Esophagus squamous epithelium (tissue), 5 donors: ENCODE data around the gene DCAF12. TPM values are rescaled to one million over a fixed set of nuclear protein-coding genes. Genes with fewer than 3 reads are reported as not detected.

ENCODE experiments used
- DNase-seq: peaks from one replicate; lab custom pipeline; 2025; lab: John Stamatoyannopoulos, UW
- H3K27ac ChIP-seq, 4 donors: fragments of 200-600 bp; sonication (generic); one replicate each; pipeline ENCODE4 v1.5.1; 2016 to 2019; ENCODE audit warnings: mild to moderate bottlenecking in 1 of 4
- H3K27me3 ChIP-seq, 4 donors: fragments of 200-600 bp; sonication (generic); 1 replicate in 3 of 4; 2 replicates in 1 of 4; pipeline versions ENCODE4 v1.5.1 to v1.6.0; 2017 to 2021; ENCODE audit warnings: antibody characterized with exemption in 1 of 4
- H3K36me3 ChIP-seq, 3 donors: fragments of 200-600 bp; sonication (generic); one replicate each; pipeline ENCODE4 v1.5.1; 2016 to 2019
- H3K4me1 ChIP-seq, 3 donors: fragments of 200-600 bp; sonication (generic); one replicate each; pipeline ENCODE4 v1.5.1; 2017 to 2019
- H3K4me3 ChIP-seq, 4 donors: fragments of 200-600 bp; sonication (generic); 1 replicate in 3 of 4; 2 replicates in 1 of 4; pipeline ENCODE4 v1.5.1; 2016 to 2019; ENCODE audit warnings: mild to moderate bottlenecking in 2 of 4, moderate library complexity in 1 of 4
- H3K9me3 ChIP-seq, 3 donors: fragments of 200-600 bp; sonication (generic); one replicate each; pipeline ENCODE4 v1.5.1; 2016 to 2019
- POLR2A ChIP-seq, 4 donors: fragments of 450-650 bp; IDR thresholded peaks; one replicate each; pipeline ENCODE4 v1.6.1; 2017; ENCODE audit warnings: antibody characterized with exemption in 4 of 4, mild to moderate bottlenecking in 4 of 4, moderate library complexity in 3 of 4
- WGBS, 2 donors: methylation state at CpG; one replicate each; pipeline ENCODE4 v1.1.5; 2018; 5-methylcytosine and 5-hydroxymethylcytosine counted together
- intact Hi-C: fragments of 100-400 bp; cut with DNase I; formaldehyde crosslinking; loops from one replicate; pipeline ENCODE4 v1.15.0; 2022
- total RNA-seq, 4 donors: library from RNA; depleted of rRNA; stranded (reverse); fragments of >200 nt; gene quantifications; one replicate each; pipeline ENCODE4 v1.1.0, GENCODE V29; 2016
- TF ChIP-seq, protein P1 (sequence below), 6 experiments: fragments of 450-650 bp in 4 of 6; fragments of 200-600 bp in 2 of 6; sonication (generic) in 2 of 6; IDR thresholded peaks; one replicate each; pipeline ENCODE4 v1.5.1; 2016 to 2019; ENCODE audit warnings: antibody characterized with exemption in 6 of 6, mild to moderate bottlenecking in 4 of 6, moderate library complexity in 4 of 6
- donor health status: DM: yes; HTN: yes; CAD: no.

DCAF12 gene
- total RNA-seq, 4 donors from 2014 or later: 26.5 to 40.9 (median 33.5) TPM

DNA sequence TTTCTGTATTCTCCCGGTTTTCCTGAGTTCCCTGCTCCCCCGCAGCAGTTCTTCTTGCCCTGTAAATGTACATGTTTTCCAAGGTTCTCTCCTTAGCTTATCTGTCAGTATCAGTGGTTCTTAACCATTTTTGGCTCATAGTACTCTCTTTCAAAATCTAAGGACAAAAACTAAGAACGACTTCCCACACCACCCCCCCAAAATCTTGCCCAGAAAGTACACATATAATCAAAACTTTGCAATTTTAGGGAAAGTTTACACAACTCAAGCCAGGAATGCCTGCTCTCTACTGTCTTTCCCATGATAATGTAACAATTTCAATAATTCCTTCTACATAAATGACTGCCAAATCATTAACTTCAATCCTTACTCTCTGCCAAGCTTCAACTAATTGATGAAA lies 4.5 kb downstream of the DCAF12 start:
- no peak for DNase-seq
- no peaks in the 10 kb centered on the region for H3K27me3 ChIP-seq
- H3K27ac ChIP-seq: no peak overlapping the region
- peaks cover 5 to 72% (median 18%) of the 10 kb centered on the region in 3 donors for H3K36me3 ChIP-seq
- no peak for TF ChIP-seq POLR2A (IDR thresholded peaks at IDR 0.05)
- TF ChIP-seq, protein P1, sequence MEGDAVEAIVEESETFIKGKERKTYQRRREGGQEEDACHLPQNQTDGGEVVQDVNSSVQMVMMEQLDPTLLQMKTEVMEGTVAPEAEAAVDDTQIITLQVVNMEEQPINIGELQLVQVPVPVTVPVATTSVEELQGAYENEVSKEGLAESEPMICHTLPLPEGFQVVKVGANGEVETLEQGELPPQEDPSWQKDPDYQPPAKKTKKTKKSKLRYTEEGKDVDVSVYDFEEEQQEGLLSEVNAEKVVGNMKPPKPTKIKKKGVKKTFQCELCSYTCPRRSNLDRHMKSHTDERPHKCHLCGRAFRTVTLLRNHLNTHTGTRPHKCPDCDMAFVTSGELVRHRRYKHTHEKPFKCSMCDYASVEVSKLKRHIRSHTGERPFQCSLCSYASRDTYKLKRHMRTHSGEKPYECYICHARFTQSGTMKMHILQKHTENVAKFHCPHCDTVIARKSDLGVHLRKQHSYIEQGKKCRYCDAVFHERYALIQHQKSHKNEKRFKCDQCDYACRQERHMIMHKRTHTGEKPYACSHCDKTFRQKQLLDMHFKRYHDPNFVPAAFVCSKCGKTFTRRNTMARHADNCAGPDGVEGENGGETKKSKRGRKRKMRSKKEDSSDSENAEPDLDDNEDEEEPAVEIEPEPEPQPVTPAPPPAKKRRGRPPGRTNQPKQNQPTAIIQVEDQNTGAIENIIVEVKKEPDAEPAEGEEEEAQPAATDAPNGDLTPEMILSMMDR (IDR thresholded peaks at IDR 0.05): no peak
- intact Hi-C loops: no loop called here
- H3K4me1 ChIP-seq: peaks cover 21 to 59% (median 29%) of the 10 kb centered on the region in 3 donors
- H3K9me3 ChIP-seq: no peaks in the 10 kb centered on the region
- WGBS, 2 donors: 75 to 87% methylated on average over 3 of the region's 3 CpGs
- no peak overlapping the region for H3K4me3 ChIP-seq

DNA sequence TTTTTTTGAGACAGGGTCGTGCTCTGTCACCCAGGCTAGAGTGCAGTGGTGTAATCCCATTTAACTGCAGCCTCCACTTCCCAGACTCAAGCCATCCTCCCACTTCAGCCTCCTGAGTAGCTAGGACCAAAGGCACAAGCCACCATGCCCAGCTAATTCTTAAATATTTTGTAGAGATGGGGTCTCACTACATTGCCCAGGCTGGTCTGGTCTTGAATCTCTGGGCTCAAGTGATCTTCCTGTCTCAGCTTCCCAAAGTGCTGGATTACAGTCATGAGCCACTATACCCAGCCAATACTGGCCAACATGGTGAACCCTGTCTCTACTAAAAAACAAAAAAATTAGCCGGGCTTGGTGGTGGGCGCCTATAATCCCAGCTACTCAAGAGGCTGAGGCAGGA lies 6.8 kb downstream of the DCAF12 start:
- Histone ChIP-seq H3K4me1 (peaks cover 13 to 44% (median 20%) of the 10 kb centered on the region in 3 donors), H3K4me3 (no peak overlapping the region), H3K27me3 (no peaks in the 10 kb centered on the region), H3K27ac (no peak overlapping the region), H3K9me3 (no peaks in the 10 kb centered on the region), H3K36me3 (peaks cover 4 to 95% (median 18%) of the 10 kb centered on the region in 3 donors)
- no peak for DNase-seq
- intact Hi-C loops: no loop called here
- WGBS, 2 donors: 83% methylated on average over 1 of the region's 3 CpGs
- no peak for TF ChIP-seq POLR2A (IDR thresholded peaks at IDR 0.05)
- TF ChIP-seq, protein P1 (IDR thresholded peaks at IDR 0.05): no peak

DNA sequence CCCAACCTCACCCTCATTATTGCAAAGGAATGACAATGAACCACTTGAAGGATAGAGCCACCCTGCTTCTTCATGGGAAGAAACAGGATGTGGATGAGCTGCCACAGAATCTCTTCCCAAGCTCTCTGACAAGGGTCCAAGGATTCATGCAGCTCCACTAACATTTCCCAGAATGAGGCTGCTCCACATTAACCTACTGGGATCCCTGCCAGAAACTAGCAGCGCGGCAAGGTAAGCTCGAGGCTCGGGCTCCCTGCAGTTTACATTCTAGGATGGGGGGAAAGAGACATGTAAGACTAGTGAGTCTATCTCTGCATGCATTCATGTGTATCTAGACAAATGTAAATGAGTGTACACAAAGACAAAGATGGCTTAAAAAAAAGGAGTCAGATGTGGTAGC lies 12.1 kb downstream of the DCAF12 start:
- intact Hi-C loops: no loop called here
- H3K4me1 ChIP-seq: no peaks in the 10 kb centered on the region
- H3K4me3 ChIP-seq: no peak overlapping the region
- DNase-seq: no peak
- WGBS, 2 donors: 94% methylated on average over 4 of the region's 4 CpGs; no CpG with 5 or more reads in 1 of the 2 donors
- peaks cover 0 to 85% (median 24%) of the 10 kb centered on the region in 3 donors for H3K36me3 ChIP-seq
- H3K27me3 ChIP-seq: no peaks in the 10 kb centered on the region
- TF ChIP-seq, protein P1 (IDR thresholded peaks at IDR 0.05): no peak
- TF ChIP-seq POLR2A (IDR thresholded peaks at IDR 0.05): no peak
- H3K27ac ChIP-seq: no peak overlapping the region
- H3K9me3 ChIP-seq: no peaks in the 10 kb centered on the region

DNA sequence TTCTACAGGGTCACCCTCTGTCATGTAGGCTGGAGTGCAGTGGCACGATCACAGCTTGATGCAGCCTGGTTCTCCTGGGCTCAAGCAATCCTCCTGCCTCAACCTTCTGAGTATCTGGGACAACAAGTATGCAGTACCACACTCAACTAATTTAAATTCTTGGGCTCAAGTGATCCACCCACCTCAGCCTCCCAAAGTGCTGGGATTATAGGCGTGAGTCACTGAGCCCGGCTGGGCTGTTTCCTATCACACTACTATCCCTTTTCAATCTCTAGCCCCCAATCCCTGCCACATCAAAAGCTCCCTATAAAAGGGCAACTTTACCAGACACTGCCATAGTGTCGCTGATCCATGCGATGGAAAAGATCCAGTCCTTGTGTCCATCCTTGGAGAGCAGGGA lies 20.4 kb downstream of the DCAF12 start:
- no peaks in the 10 kb centered on the region for H3K4me1 ChIP-seq
- 89 to 90% methylated on average over 4 to 5 of the region's 5 CpGs for WGBS, 2 donors
- intact Hi-C loops: no loop called here
- no peak overlapping the region for H3K4me3 ChIP-seq
- no peaks in the 10 kb centered on the region for H3K9me3 ChIP-seq
- peaks cover 24 to 90% (median 47%) of the 10 kb centered on the region in 3 donors for H3K36me3 ChIP-seq
- no peak for DNase-seq
- TF ChIP-seq, protein P1 (IDR thresholded peaks at IDR 0.05): no peak
- TF ChIP-seq POLR2A (IDR thresholded peaks at IDR 0.05): no peak
- H3K27ac ChIP-seq: no peak overlapping the region
- no peaks in the 10 kb centered on the region for H3K27me3 ChIP-seq

DNA sequence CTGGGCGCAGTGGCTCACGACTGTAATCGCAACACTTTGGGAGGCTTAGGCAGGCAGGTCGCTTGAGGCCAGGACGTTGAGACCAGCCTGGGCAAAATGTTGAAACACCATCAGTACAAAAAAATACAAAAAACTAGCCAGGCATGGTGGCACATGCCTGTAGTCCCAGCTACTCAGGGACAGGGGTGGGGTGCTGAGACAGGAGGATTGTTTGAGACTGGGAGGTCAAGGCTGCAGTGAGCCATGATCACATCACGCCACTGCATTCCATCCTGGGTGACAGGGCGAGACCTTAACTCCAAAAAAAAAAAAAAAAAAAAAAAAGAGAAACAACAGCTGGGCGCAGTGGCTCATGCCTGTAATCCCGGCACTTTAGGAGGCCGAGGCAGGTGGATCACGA lies 23.7 kb downstream of the DCAF12 start:
- no peak overlapping the region for H3K4me3 ChIP-seq
- no peak for TF ChIP-seq POLR2A (IDR thresholded peaks at IDR 0.05)
- DNase-seq: no peak
- H3K27ac ChIP-seq: no peak overlapping the region
- H3K27me3 ChIP-seq: no peaks in the 10 kb centered on the region
- 85 to 91% methylated on average over 11 of the region's 11 CpGs for WGBS, 2 donors
- no peaks in the 10 kb centered on the region for H3K4me1 ChIP-seq
- intact Hi-C loops: no loop called here
- no peaks in the 10 kb centered on the region for H3K9me3 ChIP-seq
- peaks cover 26 to 100% (median 48%) of the 10 kb centered on the region in 3 donors for H3K36me3 ChIP-seq

DNA sequence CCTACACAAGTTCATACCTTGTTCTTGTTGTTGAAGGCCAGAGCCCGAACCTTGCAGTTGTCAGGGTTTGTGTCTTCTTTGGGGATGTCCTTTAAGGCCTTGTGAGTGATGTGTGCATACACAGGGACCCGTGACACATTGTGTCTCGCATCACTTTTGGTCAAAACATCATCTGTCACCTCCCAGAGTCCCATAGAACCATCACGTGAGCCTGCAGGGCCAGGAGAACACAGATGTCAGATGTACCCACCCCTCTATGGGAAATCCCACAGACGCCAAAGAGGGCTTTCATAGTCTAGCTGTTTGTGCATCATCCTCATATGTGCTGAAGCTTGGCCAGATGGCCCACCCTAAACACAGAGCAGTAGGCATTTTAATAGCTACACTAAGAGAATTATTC lies 28.2 kb downstream of the DCAF12 start:
- Histone ChIP-seq H3K4me1 (no peaks in the 10 kb centered on the region), H3K27ac (no peak overlapping the region), H3K9me3 (no peaks in the 10 kb centered on the region), H3K36me3 (peaks cover 10 to 100% (median 43%) of the 10 kb centered on the region in 3 donors), H3K4me3 (no peak overlapping the region), H3K27me3 (no peaks in the 10 kb centered on the region)
- 83 to 90% methylated on average over 5 of the region's 5 CpGs for WGBS, 2 donors
- DNase-seq: no peak
- TF ChIP-seq POLR2A (IDR thresholded peaks at IDR 0.05): no peak
- TF ChIP-seq, protein P1 (IDR thresholded peaks at IDR 0.05): no peak
- intact Hi-C loops: no loop called here
